Trophoblast cell (in vitro differentiated cells and primary cell): ENCODE measurements around the gene MSH3.

Source experiments
- DNase-seq, 2 donors: peaks; one replicate each; pipeline ENCODE4 v3.0.0-alpha.2; 2016
- H2AFZ ChIP-seq: 2 replicates; pipeline ENCODE4 v1.6.1; 2013; ENCODE audit warnings: low read length, moderate library complexity, mild to moderate bottlenecking; ENCODE audit not compliant: insufficient read depth, poor library complexity
- H2AK5ac ChIP-seq: 2 replicates; pipeline ENCODE4 v1.6.1; 2013; ENCODE audit warnings: mild to moderate bottlenecking, low read length
- H2BK120ac ChIP-seq: 2 replicates; pipeline ENCODE4 v1.6.1; 2013; ENCODE audit warnings: low read length, mild to moderate bottlenecking, moderate library complexity; ENCODE audit not compliant: insufficient read depth, poor library complexity
- H2BK12ac ChIP-seq: 2 replicates; pipeline ENCODE4 v1.6.1; 2013; ENCODE audit warnings: mild to moderate bottlenecking, low read length, moderate library complexity
- H2BK5ac ChIP-seq: 2 replicates; pipeline ENCODE4 v1.6.1; 2013; ENCODE audit warnings: low read length, low read depth, moderate library complexity, mild to moderate bottlenecking; ENCODE audit not compliant: poor library complexity
- H3K14ac ChIP-seq: 2 replicates; pipeline ENCODE4 v1.6.1; 2013; ENCODE audit warnings: mild to moderate bottlenecking, low read length
- H3K18ac ChIP-seq: 2 replicates; pipeline ENCODE4 v1.6.1; 2013; ENCODE audit warnings: mild to moderate bottlenecking, low read length
- H3K23ac ChIP-seq: 2 replicates; pipeline ENCODE4 v1.6.1; 2013; ENCODE audit warnings: low read length
- H3K27ac ChIP-seq: 2 replicates; pipeline ENCODE4 v1.5.1; 2013; ENCODE audit warnings: low read depth, mild to moderate bottlenecking, inconsistent platforms, low read length, moderate library complexity
- H3K27me3 ChIP-seq: 2 replicates; pipeline ENCODE4 v1.6.1; 2013; ENCODE audit warnings: inconsistent platforms, mild to moderate bottlenecking, low read length, moderate library complexity; ENCODE audit not compliant: insufficient read depth
- H3K36me3 ChIP-seq, 2 experiments: 1 replicate in 1 of 2; 2 replicates in 1 of 2; pipeline ENCODE4 v1.6.1; 2013; ENCODE audit warnings: low read length in 2 of 2, mild to moderate bottlenecking in 2 of 2, moderate library complexity in 1 of 2; ENCODE audit not compliant: insufficient read depth in 2 of 2, control insufficient read depth in 1 of 2
- H3K4ac ChIP-seq: 2 replicates; pipeline ENCODE4 v1.6.1; 2013; ENCODE audit warnings: low read depth, mild to moderate bottlenecking, low read length, moderate library complexity
- H3K4me1 ChIP-seq, 2 experiments: 1 replicate in 1 of 2; 2 replicates in 1 of 2; pipeline ENCODE4 v1.6.1; 2013; ENCODE audit warnings: low read length in 2 of 2, mild to moderate bottlenecking in 2 of 2, moderate library complexity in 1 of 2; ENCODE audit not compliant: insufficient read depth in 2 of 2, control insufficient read depth in 1 of 2
- H3K4me2 ChIP-seq: 2 replicates; pipeline ENCODE4 v1.6.1; 2013; ENCODE audit warnings: inconsistent platforms, mild to moderate bottlenecking, low read length, moderate library complexity
- H3K4me3 ChIP-seq: 2 replicates; pipeline ENCODE4 v1.5.1; 2013; ENCODE audit warnings: mild to moderate bottlenecking, low read depth, low read length, inconsistent platforms
- H3K79me1 ChIP-seq: one replicate; pipeline ENCODE4 v1.6.1; 2013; ENCODE audit warnings: low read length
- H3K79me2 ChIP-seq: 2 replicates; pipeline ENCODE4 v1.6.1; 2013; ENCODE audit warnings: low read length, mild to moderate bottlenecking; ENCODE audit not compliant: control insufficient read depth, insufficient read depth, poor library complexity
- H3K9ac ChIP-seq: 2 replicates; pipeline ENCODE4 v1.6.1; 2013; ENCODE audit warnings: mild to moderate bottlenecking, low read length
- H3K9me3 ChIP-seq: 2 replicates; pipeline ENCODE4 v1.6.1; 2013; ENCODE audit warnings: low read depth, mild to moderate bottlenecking, control low read depth, inconsistent platforms, low read length; ENCODE audit not compliant: insufficient read depth
- H4K12ac ChIP-seq: 2 replicates; pipeline ENCODE4 v1.6.1; 2013; ENCODE audit warnings: low read depth, mild to moderate bottlenecking, low read length, moderate library complexity
- H4K8ac ChIP-seq: 2 replicates; pipeline ENCODE4 v1.6.1; 2013; ENCODE audit warnings: low read depth, mild to moderate bottlenecking, low read length, moderate library complexity
- H4K91ac ChIP-seq: one replicate; pipeline ENCODE4 v1.6.1; 2013; ENCODE audit warnings: low read depth, mild to moderate bottlenecking, low read length, moderate library complexity
- WGBS: extraction: QIAGEN DNeasy Blood & Tissue Kit; methylation state at CpG from one replicate; pipeline ENCODE4 v1.1.7; 2013; ENCODE audit warnings: missing lambda C conversion rate; ENCODE audit not compliant: insufficient read length, insufficient coverage; ENCODE audit errors: extremely low coverage; 5-methylcytosine and 5-hydroxymethylcytosine counted together

MSH3 gene

GRCh38 chr5:80793354-80793753 lies 138.9 kb downstream of the MSH3 start:
- Histone ChIP-seq H4K12ac (no peak overlapping the region), H3K4me1 (peaks cover 0 to 7% of the 10 kb centered on the region in 2 experiments), H3K4me3 (no peak overlapping the region), H2AFZ (no peak overlapping the region), H2BK120ac (no peak overlapping the region), H3K27ac (no peak overlapping the region), H3K79me2 (no peaks in the 10 kb centered on the region), H3K79me1 (no peaks in the 10 kb centered on the region), H2BK5ac (no peak overlapping the region), H4K91ac (no peak overlapping the region), H3K36me3 (no peaks in the 10 kb centered on the region), H3K18ac (no peak overlapping the region), H3K9me3 (no peaks in the 10 kb centered on the region), H4K8ac (no peak overlapping the region), H2BK12ac (no peak overlapping the region), H3K14ac (no peak overlapping the region), H2AK5ac (no peak overlapping the region), H3K23ac (no peak overlapping the region), H3K4me2 (no peak overlapping the region), H3K27me3 (no peaks in the 10 kb centered on the region), H3K4ac (no peak overlapping the region), H3K9ac (no peak overlapping the region)
- no CpG with 5 or more reads among the region's 1 CpG for WGBS
- DNase-seq: peak; percentile 90 to 95

GRCh38 chr5:80796846-80797245 lies 142.4 kb downstream of the MSH3 start:
- H3K79me1 ChIP-seq: no peaks in the 10 kb centered on the region
- no peak overlapping the region for H2BK120ac ChIP-seq
- H3K4me3 ChIP-seq: no peak overlapping the region
- no peak overlapping the region for H2BK12ac ChIP-seq
- H4K8ac ChIP-seq: no peak overlapping the region
- H3K9me3 ChIP-seq: no peaks in the 10 kb centered on the region
- no peak overlapping the region for H3K4ac ChIP-seq
- H2AK5ac ChIP-seq: no peak overlapping the region
- no peak overlapping the region for H4K12ac ChIP-seq
- no peak overlapping the region for H2BK5ac ChIP-seq
- no peak overlapping the region for H4K91ac ChIP-seq
- no peaks in the 10 kb centered on the region for H3K27me3 ChIP-seq
- no peaks in the 10 kb centered on the region for H3K79me2 ChIP-seq
- H3K27ac ChIP-seq: no peak overlapping the region
- no peak overlapping the region for H2AFZ ChIP-seq
- no peak overlapping the region for H3K9ac ChIP-seq
- no peak for DNase-seq
- no peak overlapping the region for H3K23ac ChIP-seq
- no peak overlapping the region for H3K4me2 ChIP-seq
- H3K18ac ChIP-seq: no peak overlapping the region
- peaks cover 2 to 7% of the 10 kb centered on the region in 2 experiments for H3K4me1 ChIP-seq
- WGBS: 100% methylated on average over 3 of the region's 5 CpGs
- H3K14ac ChIP-seq: no peak overlapping the region
- no peaks in the 10 kb centered on the region for H3K36me3 ChIP-seq

GRCh38 chr5:80797428-80798024 lies 143.1 kb downstream of the MSH3 start:
- Histone ChIP-seq H3K27me3 (no peaks in the 10 kb centered on the region), H3K4me3 (no peak overlapping the region), H3K23ac (no peak overlapping the region), H3K4ac (no peak overlapping the region), H2BK5ac (no peak overlapping the region), H2BK12ac (no peak overlapping the region), H3K4me1 (peaks cover 2 to 7% of the 10 kb centered on the region in 2 experiments), H2AFZ (no peak overlapping the region), H4K91ac (no peak overlapping the region), H3K79me2 (no peaks in the 10 kb centered on the region), H3K27ac (no peak overlapping the region), H3K14ac (no peak overlapping the region), H4K12ac (no peak overlapping the region), H3K36me3 (no peaks in the 10 kb centered on the region), H3K9me3 (no peaks in the 10 kb centered on the region), H4K8ac (no peak overlapping the region), H3K18ac (no peak overlapping the region), H3K4me2 (no peak overlapping the region), H3K79me1 (no peaks in the 10 kb centered on the region), H2BK120ac (no peak overlapping the region), H2AK5ac (no peak overlapping the region), H3K9ac (no peak overlapping the region)
- no peak for DNase-seq
- no CpG with 5 or more reads among the region's 5 CpGs for WGBS

- Histone ChIP-seq H3K27me3 (no peaks in the 10 kb centered on the region), H4K91ac (no peak overlapping the region), H2BK5ac (no peak overlapping the region), H3K14ac (no peak overlapping the region), H3K9me3 (no peaks in the 10 kb centered on the region), H2BK12ac (no peak overlapping the region), H3K4me1 (peaks cover 2 to 6% of the 10 kb centered on the region in 2 experiments), H3K79me2 (no peaks in the 10 kb centered on the region), H4K12ac (no peak overlapping the region), H3K4ac (no peak overlapping the region), H3K23ac (no peak overlapping the region), H3K27ac (no peak overlapping the region), H4K8ac (no peak overlapping the region), H3K4me2 (no peak overlapping the region), H2AK5ac (no peak overlapping the region), H3K9ac (no peak overlapping the region), H3K79me1 (no peaks in the 10 kb centered on the region), H2AFZ (no peak overlapping the region), H3K18ac (no peak overlapping the region), H3K36me3 (no peaks in the 10 kb centered on the region), H3K4me3 (peak overlapping the region; percentile 28), H2BK120ac (no peak overlapping the region)
- no CpG with 5 or more reads among the region's 1 CpG for WGBS
- no peak for DNase-seq
Observed at GRCh38 chr5:80798166-80798565, 143.7 kb downstream of the MSH3 start.
